IMR-90 (cell line): ENCODE data around the gene CTBP2. TPM values are rescaled to one million over a fixed set of nuclear protein-coding genes. Genes with fewer than 3 reads are reported as not detected.

ENCODE experiments used
- ATAC-seq: fragments of 200-7000 bp; cut with Tn5 transposase; 2 replicates; pipeline ENCODE4 v1.9.1; 2020; ENCODE audit warnings: low read depth, mild to moderate bottlenecking, moderate library complexity
- BruUV-seq: library from RNA; stranded (reverse); fragments of 400-500 nt; replicated peaks from 2 replicates; lab custom pipeline; 2021; lab: Mats Ljungman, UMichigan
- CTCF ChIA-PET: fragments of 300-600 bp; formaldehyde crosslinking; extraction: SDS; loops from one replicate; lab custom pipeline; 2021; ENCODE audit warnings: antibody characterized with exemption; lab: Yijun Ruan, JAX
- POLR2A ChIA-PET: fragments of 300-600 bp; sonication (Branson Sonifier 250); formaldehyde crosslinking; loops from one replicate; lab custom pipeline; 2022; ENCODE audit warnings: antibody characterized with exemption; ENCODE audit not compliant: unreplicated experiment; lab: Charles Lee
- DNase-seq: peaks from one replicate; pipeline ENCODE4 v3.0.0; 2013
- H2AFZ ChIP-seq: replicated peaks from 2 replicates; pipeline ENCODE3; 2013; ENCODE audit warnings: low read length, mild to moderate bottlenecking; ENCODE audit not compliant: poor library complexity
- H2AK5ac ChIP-seq: 2 replicates; pipeline ENCODE4 v1.6.1; 2013; ENCODE audit warnings: low read depth, low read length, inconsistent platforms
- H2AK9ac ChIP-seq: replicated peaks from 2 replicates; pipeline ENCODE3; 2013; ENCODE audit warnings: mild to moderate bottlenecking, low read depth, low read length, moderate library complexity; ENCODE audit not compliant: poor library complexity
- H2BK120ac ChIP-seq: 2 replicates; pipeline ENCODE4 v1.6.1; 2013; ENCODE audit warnings: low read depth, low read length, inconsistent platforms
- H2BK15ac ChIP-seq: 3 replicates; pipeline ENCODE4 v1.6.1; 2013; ENCODE audit warnings: low read depth, low read length, inconsistent platforms
- H2BK20ac ChIP-seq: 2 replicates; pipeline ENCODE4 v1.6.1; 2013; ENCODE audit warnings: low read depth, mild to moderate bottlenecking, inconsistent platforms, low read length, moderate library complexity
- H2BK5ac ChIP-seq: 2 replicates; pipeline ENCODE4 v1.6.1; 2013; ENCODE audit warnings: mild to moderate bottlenecking, low read depth, low read length, inconsistent platforms; ENCODE audit not compliant: poor library complexity, severe bottlenecking
- H3K14ac ChIP-seq: replicated peaks from 2 replicates; pipeline ENCODE4 v1.6.1; 2013; ENCODE audit warnings: low read depth, low read length, inconsistent platforms
- H3K18ac ChIP-seq: 2 replicates; pipeline ENCODE4 v1.6.1; 2013; ENCODE audit warnings: low read depth, low read length, control low read depth
- H3K23ac ChIP-seq: 2 replicates; pipeline ENCODE4 v1.6.1; 2013; ENCODE audit warnings: low read depth, low read length, inconsistent platforms
- H3K27ac ChIP-seq: 2 replicates; pipeline ENCODE4 v1.5.1; 2013; ENCODE audit warnings: mild to moderate bottlenecking, control low read depth, low read length; ENCODE audit not compliant: insufficient read depth
- H3K27me3 ChIP-seq: 2 replicates; pipeline ENCODE4 v1.6.1; 2013; ENCODE audit warnings: low read length; ENCODE audit not compliant: control insufficient read depth, insufficient read depth
- H3K36me3 ChIP-seq: 2 replicates; pipeline ENCODE4 v1.6.1; 2013; ENCODE audit warnings: low read length, mixed read lengths; ENCODE audit not compliant: control insufficient read depth, insufficient read depth
- H3K4ac ChIP-seq: 2 replicates; pipeline ENCODE4 v1.6.1; 2013; ENCODE audit warnings: low read depth, low read length, inconsistent platforms
- H3K4me1 ChIP-seq: 2 replicates; pipeline ENCODE4 v1.6.1; 2013; ENCODE audit warnings: low read length, mixed read lengths; ENCODE audit not compliant: control insufficient read depth, insufficient read depth
- H3K4me2 ChIP-seq: 2 replicates; pipeline ENCODE4 v1.6.1; 2013; ENCODE audit warnings: low read depth, mild to moderate bottlenecking, control low read depth, low read length, moderate library complexity
- H3K4me3 ChIP-seq: 2 replicates; pipeline ENCODE4 v1.5.1; 2013; ENCODE audit warnings: low read depth, mild to moderate bottlenecking, control low read depth, low read length, moderate library complexity; ENCODE audit not compliant: insufficient read depth
- H3K56ac ChIP-seq: 2 replicates; pipeline ENCODE4 v1.6.1; 2013; ENCODE audit warnings: low read length, inconsistent platforms; ENCODE audit not compliant: insufficient read depth; ENCODE audit errors: extremely low read depth
- H3K79me1 ChIP-seq, 2 experiments: 2 replicates each; pipeline ENCODE4 v1.6.1; 2013; ENCODE audit warnings: low read length in 2 of 2, inconsistent platforms in 1 of 2, low read depth in 1 of 2
- H3K9ac ChIP-seq: 2 replicates; pipeline ENCODE4 v1.6.1; 2013; ENCODE audit warnings: low read depth, low read length, control low read depth
- H3K9me1 ChIP-seq: 2 replicates; pipeline ENCODE4 v1.6.1; 2013; ENCODE audit warnings: low read length, inconsistent platforms; ENCODE audit not compliant: insufficient read depth
- H3K9me3 ChIP-seq: 2 replicates; pipeline ENCODE4 v1.6.1; 2013; ENCODE audit warnings: low read length; ENCODE audit not compliant: control insufficient read depth, insufficient read depth
- H4K20me1 ChIP-seq: 2 replicates; pipeline ENCODE4 v1.6.1; 2013; ENCODE audit warnings: low read length, inconsistent platforms; ENCODE audit not compliant: insufficient read depth
- H4K5ac ChIP-seq: 2 replicates; pipeline ENCODE4 v1.6.1; 2013; ENCODE audit warnings: mild to moderate bottlenecking, low read depth, low read length, control low read depth
- H4K8ac ChIP-seq, 2 experiments: 2 replicates each; pipeline ENCODE4 v1.6.1; 2013; ENCODE audit warnings: low read depth in 2 of 2, low read length in 2 of 2, control low read depth in 1 of 2, inconsistent platforms in 1 of 2
- H4K91ac ChIP-seq: 2 replicates; pipeline ENCODE4 v1.6.1; 2013; ENCODE audit warnings: low read depth, low read length, inconsistent platforms; ENCODE audit not compliant: insufficient read depth
- BHLHE40 ChIP-seq: fragments of 150-350 bp; IDR thresholded peaks from 2 replicates; pipeline ENCODE4 v1.6.1; 2016; ENCODE audit warnings: mild to moderate bottlenecking, low read depth, low read length
- CEBPB ChIP-seq: IDR thresholded peaks from 2 replicates; pipeline ENCODE4 v1.6.1; 2012; ENCODE audit warnings: low read depth, low read length, improper control_type of control experiment
- CHD1 ChIP-seq: IDR thresholded peaks from 2 replicates; pipeline ENCODE4 v1.6.1; 2012; ENCODE audit warnings: low read depth, low read length, improper control_type of control experiment
- FOS ChIP-seq: fragments of 150-350 bp; IDR thresholded peaks from 2 replicates; pipeline ENCODE4 v1.6.1; 2016; ENCODE audit warnings: low read depth, low read length
- MAFK ChIP-seq: IDR thresholded peaks from 2 replicates; pipeline ENCODE4 v1.6.1; 2012; ENCODE audit warnings: low read depth, low read length, improper control_type of control experiment
- MAZ ChIP-seq: IDR thresholded peaks from 2 replicates; pipeline ENCODE4 v1.6.1; 2012; ENCODE audit warnings: low read depth, mild to moderate bottlenecking, low read length, improper control_type of control experiment, moderate library complexity, borderline replicate concordance
- MXI1 ChIP-seq: IDR thresholded peaks from 2 replicates; pipeline ENCODE4 v1.6.1; 2012; ENCODE audit warnings: low read depth, mild to moderate bottlenecking, low read length, moderate library complexity, borderline replicate concordance
- NFE2L2 ChIP-seq: fragments of 150-350 bp; IDR thresholded peaks from 2 replicates; pipeline ENCODE4 v1.6.1; 2016; ENCODE audit warnings: low read depth, mild to moderate bottlenecking, low read length
- POLR2A ChIP-seq: IDR thresholded peaks from 2 replicates; pipeline ENCODE4 v1.6.1; 2012; ENCODE audit warnings: mild to moderate bottlenecking, low read depth, low read length
- RAD21 ChIP-seq: IDR thresholded peaks from 2 replicates; pipeline ENCODE4 v1.6.1; 2012; ENCODE audit warnings: low read length, improper control_type of control experiment
- RCOR1 ChIP-seq: IDR thresholded peaks from 2 replicates; pipeline ENCODE4 v1.6.1; 2012; ENCODE audit warnings: mild to moderate bottlenecking, low read length, improper control_type of control experiment; ENCODE audit not compliant: insufficient replicate concordance
- RFX5 ChIP-seq: IDR thresholded peaks from 2 replicates; pipeline ENCODE4 v1.8.0; 2012; ENCODE audit warnings: low read depth, mild to moderate bottlenecking, low read length, moderate library complexity
- SMC3 ChIP-seq: fragments of 150-350 bp; IDR thresholded peaks from 2 replicates; pipeline ENCODE4 v1.6.1; 2016; ENCODE audit warnings: low read depth, mild to moderate bottlenecking, antibody characterized with exemption, low read length, moderate library complexity
- USF2 ChIP-seq: fragments of 150-350 bp; IDR thresholded peaks from 2 replicates; pipeline ENCODE4 v1.6.1; 2017; ENCODE audit warnings: mild to moderate bottlenecking, antibody characterized with exemption, low read length, low read depth
- WGBS, 2 experiments: methylation state at CpG; one replicate each; pipeline versions ENCODE4 v1.1.5 to v1.1.7; 2013; ENCODE audit warnings: missing lambda C conversion rate in 2 of 2; ENCODE audit not compliant: insufficient read length in 1 of 2; ENCODE audit errors: extremely low coverage in 2 of 2; 5-methylcytosine and 5-hydroxymethylcytosine counted together
- dilution Hi-C: fragments of 300-500 bp; cut with HindIII; formaldehyde crosslinking; loops from one replicate; pipeline ENCODE4 v1.14.3; 2018; ENCODE audit warnings: low sequenced_read_pairs; ENCODE audit not compliant: unreplicated experiment
- in situ Hi-C: fragments of 300-500 bp; cut with MboI; formaldehyde crosslinking; loops from 3 replicates; pipeline ENCODE4 v1.14.3; 2019; ENCODE audit warnings: low sequenced_read_pairs, inconsistent platforms, mixed read lengths
- intact Hi-C: fragments of 100-400 bp; cut with micrococcal nuclease; formaldehyde crosslinking; loops from 2 replicates; pipeline ENCODE4 v1.10.0; 2022
- polyA plus RNA-seq, 3 experiments: library from polyadenylated mRNA; depleted of rRNA; stranded (reverse); fragments of >200 nt; gene quantifications; 2 replicates each; pipeline ENCODE4 v1.2.3, GENCODE V29; 2012; ENCODE audit warnings: low replicate concordance in 1 of 3
- total RNA-seq: library from RNA; depleted of rRNA; stranded (reverse); fragments of >200 nt; gene quantifications from 2 replicates; pipeline ENCODE4 v1.2.3, GENCODE V29; 2012
- TF ChIP-seq, protein P1 (sequence below): fragments of 150-350 bp; IDR thresholded peaks from 2 replicates; pipeline ENCODE4 v1.6.1; 2016; ENCODE audit warnings: low read depth, mild to moderate bottlenecking, low read length, moderate library complexity, borderline replicate concordance

Gene CTBP2
- total and polyA plus RNA-seq, 2 of the 4 experiments (the other 2 are of a cell fraction) = 81.0 to 86.6 TPM

GRCh38 chr10:125076121-125076825 lies 84.1 kb downstream of the CTBP2 start:
- no peak overlapping the region for H3K56ac ChIP-seq
- H4K5ac ChIP-seq = 0 out of 2 replicates have a peak overlapping the region, but pooled peaks have one; percentile 19
- peaks cover 59 to 87% of the 10 kb centered on the region in 2 experiments for H3K79me1 ChIP-seq
- peak overlapping the region; percentile 17; the same call in 1 of the 2 replicates for H3K27ac ChIP-seq
- no peak overlapping the region for H3K9ac ChIP-seq
- no peaks in the 10 kb centered on the region for H3K9me3 ChIP-seq
- DNase-seq = no peak
- peaks cover 18% of the 10 kb centered on the region for H3K36me3 ChIP-seq
- H3K14ac ChIP-seq = peak overlapping the region; percentile 59
- intact Hi-C loops (no loop called here), in situ Hi-C loops (no loop called here), dilution Hi-C loops (no loop called here)
- peak overlapping the region; percentile 68 for H3K4ac ChIP-seq
- no peaks in the 10 kb centered on the region for H3K27me3 ChIP-seq
- peak overlapping the region; percentile 20 for H2AK9ac ChIP-seq
- H3K4me1 ChIP-seq = peaks cover 6% of the 10 kb centered on the region
- CTCF ChIA-PET = no interaction called here
- H3K23ac ChIP-seq = 0 out of 2 replicates have a peak overlapping the region, but pooled peaks have one; percentile 26
- no peak for ATAC-seq
- H2BK15ac ChIP-seq = no peak overlapping the region
- peak overlapping the region; percentile 55; the same call in 1 of the 2 replicates for H4K91ac ChIP-seq
- H3K4me2 ChIP-seq = no peak overlapping the region
- POLR2A ChIA-PET = no interaction called here
- H4K20me1 ChIP-seq = peaks cover 36% of the 10 kb centered on the region
- peak overlapping the region; percentile 38; the same call in 1 of the 2 replicates for H2BK20ac ChIP-seq
- peaks cover 34% of the 10 kb centered on the region for H3K9me1 ChIP-seq
- no peak overlapping the region for H3K4me3 ChIP-seq
- H2BK5ac ChIP-seq = peak overlapping the region; percentile 17
- no TSS peak for BruUV-seq
- H3K18ac ChIP-seq = no peak overlapping the region
- H2AFZ ChIP-seq = peak overlapping the region; percentile 23
- peak overlapping the region; percentile 38 to 66; a peak in 2 of 4 replicates for H4K8ac ChIP-seq
- peak overlapping the region; percentile 88 for H2AK5ac ChIP-seq
- 93% methylated on average over 4 of the region's 15 CpGs; no CpG with 5 or more reads in 1 of the 2 experiments for WGBS, 2 experiments
- H2BK120ac ChIP-seq = peak overlapping the region; percentile 55; the same call in 1 of the 2 replicates
- TF ChIP-seq MAZ = no peak
- no peak for TF ChIP-seq CHD1
- TF ChIP-seq RFX5 = no peak
- no peak for TF ChIP-seq MXI1
- TF ChIP-seq, protein P1, sequence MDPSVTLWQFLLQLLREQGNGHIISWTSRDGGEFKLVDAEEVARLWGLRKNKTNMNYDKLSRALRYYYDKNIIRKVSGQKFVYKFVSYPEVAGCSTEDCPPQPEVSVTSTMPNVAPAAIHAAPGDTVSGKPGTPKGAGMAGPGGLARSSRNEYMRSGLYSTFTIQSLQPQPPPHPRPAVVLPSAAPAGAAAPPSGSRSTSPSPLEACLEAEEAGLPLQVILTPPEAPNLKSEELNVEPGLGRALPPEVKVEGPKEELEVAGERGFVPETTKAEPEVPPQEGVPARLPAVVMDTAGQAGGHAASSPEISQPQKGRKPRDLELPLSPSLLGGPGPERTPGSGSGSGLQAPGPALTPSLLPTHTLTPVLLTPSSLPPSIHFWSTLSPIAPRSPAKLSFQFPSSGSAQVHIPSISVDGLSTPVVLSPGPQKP = no peak
- TF ChIP-seq USF2 = no peak
- TF ChIP-seq SMC3 = no peak
- TF ChIP-seq CEBPB = no peak
- TF ChIP-seq RCOR1 = no peak
- TF ChIP-seq FOS = no peak
- no peak for TF ChIP-seq BHLHE40
- TF ChIP-seq RAD21 = no peak
- no peak for TF ChIP-seq MAFK
- no peak for TF ChIP-seq POLR2A
- TF ChIP-seq NFE2L2 = no peak
